ENCODE data around the gene SORCS1.

DNA sequence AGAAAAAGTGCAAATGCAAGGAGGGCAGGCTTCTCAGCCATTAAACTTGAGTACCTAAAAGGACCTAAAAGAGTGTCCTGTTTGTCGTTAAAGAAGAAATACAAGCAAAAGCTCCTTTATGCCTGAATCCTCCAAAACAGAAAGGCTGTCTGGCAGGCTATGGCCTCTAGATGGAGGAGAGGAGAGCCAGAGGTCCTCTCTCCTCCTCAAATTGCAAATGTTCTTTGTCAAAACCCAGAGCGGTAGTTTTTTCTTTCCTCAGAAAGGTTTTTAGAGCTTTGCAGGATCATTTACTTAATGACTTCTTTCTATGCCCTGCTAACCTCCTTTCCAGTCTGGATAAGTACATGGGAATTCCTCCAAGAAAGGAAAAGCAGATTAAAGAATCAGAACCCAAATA lies 1.9 kb upstream of the SORCS1 start:
- TF ChIP-seq, protein P1, sequence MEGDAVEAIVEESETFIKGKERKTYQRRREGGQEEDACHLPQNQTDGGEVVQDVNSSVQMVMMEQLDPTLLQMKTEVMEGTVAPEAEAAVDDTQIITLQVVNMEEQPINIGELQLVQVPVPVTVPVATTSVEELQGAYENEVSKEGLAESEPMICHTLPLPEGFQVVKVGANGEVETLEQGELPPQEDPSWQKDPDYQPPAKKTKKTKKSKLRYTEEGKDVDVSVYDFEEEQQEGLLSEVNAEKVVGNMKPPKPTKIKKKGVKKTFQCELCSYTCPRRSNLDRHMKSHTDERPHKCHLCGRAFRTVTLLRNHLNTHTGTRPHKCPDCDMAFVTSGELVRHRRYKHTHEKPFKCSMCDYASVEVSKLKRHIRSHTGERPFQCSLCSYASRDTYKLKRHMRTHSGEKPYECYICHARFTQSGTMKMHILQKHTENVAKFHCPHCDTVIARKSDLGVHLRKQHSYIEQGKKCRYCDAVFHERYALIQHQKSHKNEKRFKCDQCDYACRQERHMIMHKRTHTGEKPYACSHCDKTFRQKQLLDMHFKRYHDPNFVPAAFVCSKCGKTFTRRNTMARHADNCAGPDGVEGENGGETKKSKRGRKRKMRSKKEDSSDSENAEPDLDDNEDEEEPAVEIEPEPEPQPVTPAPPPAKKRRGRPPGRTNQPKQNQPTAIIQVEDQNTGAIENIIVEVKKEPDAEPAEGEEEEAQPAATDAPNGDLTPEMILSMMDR (IDR thresholded peaks at IDR 0.05; ENCODE audit: insufficient read depth, low read length, poor library complexity, severe bottlenecking) = no peak
- no peak for TF ChIP-seq EZH2phosphoT487 (conservative IDR thresholded peaks at IDR 0.05; ENCODE audit: low read length)
